Tibial artery (tissue), 4 donors: Measurements from ENCODE around the gene MCL1.
"Not testable (repeated sequence)": the region's sequence is repeated elsewhere in the genome, so short reads cannot be mapped to it uniquely, and the experiment has no call there.

ENCODE experiments used
- DNase-seq, 2 donors: peaks; one replicate each; pipeline ENCODE4 v3.0.0-alpha.2; 2019
- H3K27ac ChIP-seq, 2 donors: fragments of 200-600 bp; sonication (generic) in 1 of 2; 1 replicate in 1 of 2; 2 replicates in 1 of 2; pipeline ENCODE4 v1.5.1; 2018 to 2019; ENCODE audit warnings: mild to moderate bottlenecking in 1 of 2
- H3K27me3 ChIP-seq, 2 donors: fragments of 200-600 bp; sonication (generic) in 1 of 2; one replicate each; pipeline versions ENCODE4 v1.5.1 to v1.6.0; 2016 to 2019
- H3K36me3 ChIP-seq, 3 donors: fragments of 200-600 bp; sonication (generic) in 2 of 3; one replicate each; pipeline ENCODE4 v1.5.1; 2016 to 2019; ENCODE audit warnings: mild to moderate bottlenecking in 2 of 3
- H3K4me1 ChIP-seq, 4 donors: fragments of 200-600 bp; sonication (generic) in 2 of 4; 1 replicate in 3 of 4; 2 replicates in 1 of 4; pipeline ENCODE4 v1.5.1; 2016 to 2019
- H3K4me3 ChIP-seq, 2 donors: fragments of 200-600 bp; sonication (generic) in 1 of 2; 1 replicate in 1 of 2; 2 replicates in 1 of 2; pipeline ENCODE4 v1.5.1; 2018 to 2019; ENCODE audit warnings: mild to moderate bottlenecking in 2 of 2
- H3K9me3 ChIP-seq, 3 donors: fragments of 200-600 bp; sonication (generic) in 1 of 3; one replicate each; pipeline ENCODE4 v1.5.1; 2016 to 2019
- CTCF ChIP-seq, 2 experiments: fragments of 200-600 bp in 1 of 2; fragments of 450-650 bp in 1 of 2; IDR thresholded peaks; one replicate each; pipeline ENCODE4 v1.5.1; 2017 to 2019; ENCODE audit warnings: antibody characterized with exemption in 2 of 2, mild to moderate bottlenecking in 1 of 2, moderate library complexity in 1 of 2
- intact Hi-C: fragments of 100-400 bp; cut with DNase I; formaldehyde crosslinking; loops from one replicate; pipeline ENCODE4 v1.15.0; 2023; ENCODE audit warnings: low total_unique reads

The MCL1 gene

DNA sequence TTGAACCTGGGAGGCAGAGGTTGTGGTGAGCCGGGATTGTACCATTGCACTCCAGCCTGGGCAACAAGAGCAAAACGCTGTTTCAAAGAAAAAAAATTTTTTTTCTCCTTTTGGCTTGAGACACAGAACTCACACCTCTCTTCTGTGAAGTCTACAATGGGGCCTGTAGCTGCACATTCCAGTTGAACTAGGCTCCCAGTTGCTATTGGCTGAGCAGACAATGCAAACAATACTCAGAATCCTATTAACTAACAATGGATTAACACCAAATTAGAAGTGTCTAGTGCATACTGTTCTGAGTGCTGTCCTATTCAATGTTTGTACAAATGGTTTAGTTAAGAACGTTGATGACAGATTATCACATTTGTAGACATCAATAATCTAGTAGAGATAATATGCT, 17.6 kb upstream of the MCL1 start:
- H3K4me1 ChIP-seq, result no peaks in the 10 kb centered on the region
- H3K27ac ChIP-seq, result no peak overlapping the region
- TF ChIP-seq CTCF (IDR thresholded peaks at IDR 0.05), result no peak
- DNase-seq, result peak in 1 of 2 donors; percentile 13
- peaks cover 4 to 38% (median 12%) of the 10 kb centered on the region in 3 donors for H3K36me3 ChIP-seq
- intact Hi-C loops, result no loop called here
- H3K9me3 ChIP-seq, result no peaks in the 10 kb centered on the region
- H3K27me3 ChIP-seq, result no peaks in the 10 kb centered on the region
- H3K4me3 ChIP-seq, result no peak overlapping the region

DNA sequence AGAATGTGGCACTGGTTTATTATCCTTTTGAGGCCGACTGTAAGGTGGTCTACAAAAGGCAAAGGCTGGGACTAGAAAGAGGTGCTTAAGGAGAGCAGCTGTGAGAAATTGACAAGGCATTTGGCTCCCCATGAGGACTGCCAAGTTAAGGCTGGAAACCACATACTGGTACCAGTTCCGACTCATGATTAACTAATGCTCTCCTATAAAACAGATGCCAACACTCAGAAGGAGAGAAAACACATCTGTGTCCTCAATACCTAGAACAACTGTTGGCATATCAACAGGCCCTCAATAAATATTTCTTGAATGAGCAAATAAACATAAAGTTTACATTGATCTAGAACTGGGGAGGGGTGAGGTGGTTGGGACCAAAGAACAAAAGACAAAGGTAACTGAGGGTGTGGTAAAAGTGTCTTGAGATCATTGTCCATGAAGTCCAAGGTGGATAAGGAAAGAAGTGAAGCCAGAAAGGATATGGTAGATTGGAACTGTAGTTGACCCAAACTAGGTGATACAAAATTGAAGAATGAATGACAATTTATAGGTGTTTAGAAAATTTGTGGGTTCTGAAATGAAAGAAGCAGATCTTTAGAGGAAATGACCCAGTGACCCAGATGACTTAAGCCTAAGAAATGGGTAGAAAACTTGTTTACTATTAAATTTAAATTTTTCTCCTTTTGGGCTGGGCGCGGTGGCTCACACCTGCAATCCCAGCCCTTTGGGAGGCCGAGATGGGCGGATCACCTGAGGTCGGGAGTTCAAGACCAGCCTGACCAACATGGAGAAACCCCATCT, 16.9 kb upstream of the MCL1 start:
- Histone ChIP-seq H3K4me1 (no peaks in the 10 kb centered on the region), H3K9me3 (no peaks in the 10 kb centered on the region), H3K4me3 (no peak overlapping the region), H3K36me3 (peaks cover 4 to 38% (median 12%) of the 10 kb centered on the region in 3 donors), H3K27ac (no peak overlapping the region), H3K27me3 (no peaks in the 10 kb centered on the region)
- DNase-seq, result no peak
- intact Hi-C loops, result no loop called here
- no peak for TF ChIP-seq CTCF (IDR thresholded peaks at IDR 0.05)

DNA sequence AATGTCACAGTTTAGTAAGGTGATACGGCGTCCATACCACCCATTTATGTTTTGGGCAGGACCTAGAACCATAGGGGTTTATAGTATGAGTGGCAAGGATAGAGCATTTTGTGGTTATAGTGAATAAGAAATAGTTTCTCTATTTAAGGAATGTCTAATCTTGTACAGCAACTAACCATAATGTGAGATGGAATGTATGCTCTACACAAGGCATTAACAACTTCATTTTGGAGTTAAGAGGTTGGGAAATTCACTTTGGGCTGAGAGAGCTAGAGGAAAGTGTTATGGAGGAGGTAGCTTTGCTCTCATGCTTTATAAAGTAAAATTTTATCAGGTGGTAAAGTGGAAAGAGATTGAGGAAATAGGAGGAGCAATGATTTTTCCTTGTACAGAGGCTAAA, 3.0 kb upstream of the MCL1 start:
- H3K27me3 ChIP-seq, result no peaks in the 10 kb centered on the region
- no peak for DNase-seq
- H3K4me1 ChIP-seq, result peaks cover 0 to 14% (median 9%) of the 10 kb centered on the region in 4 donors
- no peak overlapping the region for H3K4me3 ChIP-seq
- H3K36me3 ChIP-seq, result peaks cover 9 to 18% (median 18%) of the 10 kb centered on the region in 3 donors
- H3K9me3 ChIP-seq, result no peaks in the 10 kb centered on the region
- no peak for TF ChIP-seq CTCF (IDR thresholded peaks at IDR 0.05)
- no peak overlapping the region for H3K27ac ChIP-seq
- intact Hi-C loops, result no loop called here

DNA sequence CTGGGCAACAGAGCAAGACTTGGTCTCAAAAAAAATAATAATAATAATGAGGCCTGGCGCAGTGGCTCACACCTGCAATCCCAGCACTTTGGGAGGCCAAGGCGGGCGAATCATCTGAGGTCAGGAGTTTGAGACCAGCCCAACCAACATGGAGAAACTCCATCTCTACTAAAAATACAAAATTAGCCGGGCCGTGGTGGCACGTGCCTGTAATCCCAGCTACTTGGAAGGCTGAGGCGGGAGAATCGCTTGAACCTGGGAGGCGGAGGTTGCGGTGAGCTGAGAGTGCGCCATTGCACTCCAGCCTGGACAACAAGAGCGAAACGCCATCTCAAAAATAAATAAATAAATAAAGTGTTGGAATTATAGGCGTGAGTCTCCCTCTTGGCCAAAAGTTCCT, 2.6 kb upstream of the MCL1 start:
- intact Hi-C loops, H3K4me3 ChIP-seq, H3K27ac ChIP-seq, H3K9me3 ChIP-seq, DNase-seq, H3K27me3 ChIP-seq: not testable (repeated sequence)
- Histone ChIP-seq H3K4me1 (peaks cover 0 to 14% (median 9%) of the 10 kb centered on the region in 4 donors), H3K36me3 (peaks cover 13 to 22% (median 22%) of the 10 kb centered on the region in 3 donors)

DNA sequence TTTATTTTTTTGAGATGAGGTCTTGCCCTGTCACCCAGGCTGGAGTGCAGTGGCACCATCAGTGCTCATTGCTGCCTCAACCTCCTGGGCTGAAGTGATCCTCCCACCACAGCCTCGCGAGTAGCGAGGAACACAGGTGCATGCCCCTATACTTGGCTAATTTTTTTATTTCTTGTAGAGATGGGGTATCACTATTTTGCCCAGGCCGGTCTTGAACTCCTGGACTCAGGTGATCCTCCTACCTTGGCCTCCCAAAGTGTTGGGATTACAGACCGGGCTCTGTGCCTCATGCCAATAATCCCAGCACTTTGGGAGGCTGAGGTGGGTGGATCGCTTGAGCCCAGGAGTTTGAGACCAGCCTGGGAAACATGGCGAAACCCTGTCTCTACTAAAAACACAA, 2.0 kb upstream of the MCL1 start:
- DNase-seq, H3K27me3 ChIP-seq, H3K27ac ChIP-seq, H3K9me3 ChIP-seq, H3K4me3 ChIP-seq, intact Hi-C loops: not testable (repeated sequence)
- H3K36me3 ChIP-seq, result peaks cover 19 to 27% (median 27%) of the 10 kb centered on the region in 3 donors
- H3K4me1 ChIP-seq, result peaks cover 0 to 14% (median 9%) of the 10 kb centered on the region in 4 donors

DNA sequence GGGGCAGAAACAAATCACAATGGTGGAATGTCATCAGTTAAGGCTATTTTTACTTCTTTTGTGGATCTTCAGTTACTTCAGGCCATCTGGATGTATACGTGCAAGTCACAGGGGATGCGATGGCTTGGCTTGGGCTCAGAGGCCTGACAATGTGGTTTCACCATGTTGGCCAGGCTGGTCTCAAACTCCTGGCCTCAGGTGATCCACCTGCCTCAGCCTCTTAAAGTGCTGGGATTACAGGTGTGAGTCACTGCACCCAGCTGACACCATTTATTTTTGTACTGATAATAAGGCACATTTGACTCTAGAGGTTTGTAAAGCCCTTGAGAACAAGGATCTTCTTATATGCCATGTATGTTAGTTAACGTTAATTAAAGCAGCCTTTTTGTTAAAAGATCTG, 1.6 kb upstream of the MCL1 start:
- H3K27ac ChIP-seq, result not testable (repeated sequence)

DNA sequence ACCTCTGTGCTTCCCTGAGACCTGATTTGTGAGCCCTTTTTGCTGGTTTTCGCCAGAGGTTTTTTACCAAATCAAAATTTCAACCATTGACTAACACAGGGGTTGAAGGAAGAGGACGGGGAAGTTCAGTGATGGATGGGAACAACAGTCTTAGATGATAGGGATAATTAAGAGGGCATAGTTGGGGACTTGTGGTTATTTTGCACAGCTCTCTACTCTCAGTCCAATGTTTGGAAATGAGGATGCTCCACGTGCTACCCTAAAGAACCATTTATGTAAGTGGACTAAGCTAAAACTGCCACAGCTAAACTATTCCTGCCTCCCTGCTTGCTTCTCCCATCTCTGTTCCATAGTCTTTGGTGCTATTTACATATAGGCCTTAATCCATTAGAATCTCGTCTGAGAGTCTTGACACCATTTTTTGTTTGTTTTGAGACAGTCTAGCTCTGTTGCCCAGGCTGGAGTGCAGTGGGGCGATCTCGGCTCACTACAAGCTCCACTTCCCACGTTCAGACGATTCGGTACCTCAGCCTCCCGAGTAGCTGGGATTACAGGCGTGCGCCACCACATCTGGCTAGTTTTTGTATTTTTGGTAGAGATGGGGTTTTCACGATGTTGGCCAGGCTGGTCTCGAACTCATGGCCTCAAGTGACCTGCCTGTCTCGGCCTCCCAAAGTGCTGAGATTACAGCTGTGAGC, 684 bp upstream of the MCL1 start:
- DNase-seq, result no peak
- H3K36me3 ChIP-seq, result peaks cover 32 to 40% (median 35%) of the 10 kb centered on the region in 3 donors

More for the DNA sequence above, 1.6 kb upstream of the MCL1 start:
- H3K9me3 ChIP-seq, H3K4me3 ChIP-seq, H3K27me3 ChIP-seq, intact Hi-C loops, DNase-seq: not testable (repeated sequence)
- Histone ChIP-seq H3K4me1 (peaks cover 0 to 14% (median 9%) of the 10 kb centered on the region in 4 donors), H3K36me3 (peaks cover 23 to 32% (median 32%) of the 10 kb centered on the region in 3 donors)

More for the DNA sequence above, 684 bp upstream of the MCL1 start:
- Histone ChIP-seq H3K4me1 (peaks cover 0 to 19% (median 9%) of the 10 kb centered on the region in 4 donors), H3K9me3 (no peaks in the 10 kb centered on the region), H3K27me3 (no peaks in the 10 kb centered on the region), H3K4me3 (peak overlapping the region; percentile 93 to 97), H3K27ac (peak overlapping the region; percentile 99)
- intact Hi-C loops, result loop anchor here (2.0 to 5.0 kb wide), 2 partner anchors 19 to 42 kb away; no protein-coding TSS in a partner anchor
- TF ChIP-seq CTCF (IDR thresholded peaks at IDR 0.05), result peak in 1 of 2 experiments; percentile 4
